ENCODE results near the gene ZNF79.

ZNF79 gene

DNA sequence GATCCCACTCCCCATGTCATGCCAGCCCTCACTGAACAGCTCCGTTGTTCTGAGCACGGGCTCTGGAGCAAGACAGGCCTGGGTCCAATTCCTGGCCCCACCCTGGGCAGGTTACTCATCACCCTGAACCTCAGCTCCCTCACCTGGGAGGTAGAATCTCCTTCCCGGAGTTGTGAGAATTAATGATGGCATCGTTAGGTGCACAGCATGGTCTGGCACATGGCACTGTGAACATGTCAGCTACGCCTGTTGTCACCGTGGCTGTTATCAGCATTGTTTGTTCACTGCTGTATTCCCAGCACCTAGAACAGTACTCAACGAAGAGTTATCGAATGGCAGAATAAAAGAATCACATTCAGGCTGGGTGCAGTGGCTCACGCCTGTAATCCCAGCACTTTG is 70.1 kb downstream of the ZNF79 start:
- no peak for FAIRE-seq

More for the DNA sequence above, 70.1 kb downstream of the ZNF79 start:
- DNase-seq (ENCODE audit: low spot score): no peak
